GM18867 (cell line): Measurements from ENCODE around the gene GKN1.

Experiments used
- ATAC-seq: cut with Tn5 transposase; IDR thresholded peaks from one replicate; pipeline ENCODE4 v1.9.1; 2021; ENCODE audit warnings: mild to moderate bottlenecking, moderate library complexity; ENCODE audit not compliant: unreplicated experiment

The GKN1 gene

GRCh38 chr2:69007169-69007568 lies 32.7 kb downstream of the GKN1 start:
- ATAC-seq, result no peak

- ATAC-seq, result no peak
Measured at GRCh38 chr2:69007603-69008002, 33.2 kb downstream of the GKN1 start.

- ATAC-seq, result no peak
Measured at GRCh38 chr2:69010437-69011194, 36.2 kb downstream of the GKN1 start.

- ATAC-seq, result no peak
Measured at GRCh38 chr2:69011611-69012157, 37.2 kb downstream of the GKN1 start.

GRCh38 chr2:69012310-69013141 lies 38.1 kb downstream of the GKN1 start:
- no peak for ATAC-seq

GRCh38 chr2:69013142-69013839 lies 38.9 kb downstream of the GKN1 start, which contains the start of gene ANTXR1:
Gene ANTXR1, plus strand, starts transcription at chr2:69013179. Its CDS starts 321 bp downstream, at chr2:69013500.
- no peak for ATAC-seq

- no peak for ATAC-seq
Measured at GRCh38 chr2:69013840-69014821, 39.7 kb downstream of the GKN1 start.

GRCh38 chr2:69017080-69017479 lies 42.6 kb downstream of the GKN1 start:
- ATAC-seq, result no peak

- no peak for ATAC-seq
Measured at GRCh38 chr2:69017835-69018234, 43.4 kb downstream of the GKN1 start.

- no peak for ATAC-seq
Measured at GRCh38 chr2:69018678-69019095, 44.3 kb downstream of the GKN1 start.

GRCh38 chr2:69020496-69021426 lies 46.3 kb downstream of the GKN1 start:
- ATAC-seq, result no peak

- ATAC-seq, result no peak
Measured at GRCh38 chr2:69021727-69022126, 47.3 kb downstream of the GKN1 start.

- ATAC-seq, result no peak
Measured at GRCh38 chr2:69022548-69022947, 48.1 kb downstream of the GKN1 start.

GRCh38 chr2:69023236-69023635 lies 48.8 kb downstream of the GKN1 start:
- no peak for ATAC-seq

GRCh38 chr2:69026026-69026425 lies 51.6 kb downstream of the GKN1 start:
- ATAC-seq, result peak; percentile 62

GRCh38 chr2:69026691-69027459 lies 52.4 kb downstream of the GKN1 start:
- ATAC-seq, result no peak
